ENCODE measurements around the gene FOXE1. TPM values are rescaled to one million over a fixed set of nuclear protein-coding genes. Genes with fewer than 3 reads are reported as not detected.

The FOXE1 gene
- total RNA-seq, 4 donors from 2014 or later: 405 to 748 (median 454) TPM

- no peaks in the 10 kb centered on the region for H3K9me3 ChIP-seq
- no peak for DNase-seq
- H3K4me3 ChIP-seq (replicated peaks in 1 of 3): no peak overlapping the region
- no peaks in the 10 kb centered on the region for H3K36me3 ChIP-seq
- H3K4me1 ChIP-seq: peaks cover 5 to 9% of the 10 kb centered on the region in 2 donors
- H3K27me3 ChIP-seq: no peaks in the 10 kb centered on the region
- intact Hi-C loops (cut with DNase I): no loop called here
- TF ChIP-seq CTCF (IDR thresholded peaks at IDR 0.05): no peak
- H3K27ac ChIP-seq: no peak overlapping the region
These were observed 40.0 kb upstream of the FOXE1 start for GRCh38 chr9:97813072-97813471.

- no peaks in the 10 kb centered on the region for H3K27me3 ChIP-seq
- H3K27ac ChIP-seq: no peak overlapping the region
- no peak for TF ChIP-seq POLR2A (IDR thresholded peaks at IDR 0.05)
- TF ChIP-seq CTCF (IDR thresholded peaks at IDR 0.05): no peak
- WGBS, 2 donors: 76 to 87% methylated on average over 1 of the region's 1 CpG
- H3K9me3 ChIP-seq: no peaks in the 10 kb centered on the region
- DNase-seq: no peak
- H3K36me3 ChIP-seq: no peaks in the 10 kb centered on the region
- no peak overlapping the region for H3K4me3 ChIP-seq (replicated peaks in 1 of 3)
- intact Hi-C loops (cut with DNase I): no loop called here
- peaks cover 0 to 6% of the 10 kb centered on the region in 2 donors for H3K4me1 ChIP-seq
These were observed 33.3 kb upstream of the FOXE1 start for GRCh38 chr9:97819735-97820134.

GRCh38 chr9:97820373-97820772 lies 32.7 kb upstream of the FOXE1 start:
- H3K9me3 ChIP-seq: no peaks in the 10 kb centered on the region
- H3K27ac ChIP-seq: no peak overlapping the region
- no peaks in the 10 kb centered on the region for H3K36me3 ChIP-seq
- H3K27me3 ChIP-seq: no peaks in the 10 kb centered on the region
- no peak overlapping the region for H3K4me3 ChIP-seq (replicated peaks in 1 of 3)
- 72 to 80% methylated on average over 1 of the region's 1 CpG for WGBS, 2 donors
- H3K4me1 ChIP-seq: peaks cover 0 to 6% of the 10 kb centered on the region in 2 donors
- intact Hi-C loops (cut with DNase I): no loop called here
- no peak for DNase-seq
- TF ChIP-seq POLR2A (IDR thresholded peaks at IDR 0.05) (no peak), CTCF (IDR thresholded peaks at IDR 0.05) (no peak)

- intact Hi-C loops (cut with DNase I): no loop called here
These were observed 21.9 kb upstream of the FOXE1 start for GRCh38 chr9:97830884-97831829.

More at GRCh38 chr9:97830884-97831829, 21.9 kb upstream of the FOXE1 start:
- peaks cover 33 to 37% of the 10 kb centered on the region in 2 donors for H3K4me1 ChIP-seq
- peak overlapping the region; percentile 54 to 72 (median 66) for H3K27ac ChIP-seq
- TF ChIP-seq POLR2A (IDR thresholded peaks at IDR 0.05): peak in 1 of 2 donors; percentile 3
- TF ChIP-seq CTCF (IDR thresholded peaks at IDR 0.05): no peak
- peak overlapping the region in 1 of 3 donors; percentile 13 for H3K4me3 ChIP-seq (replicated peaks in 1 of 3)
- no peaks in the 10 kb centered on the region for H3K27me3 ChIP-seq
- H3K9me3 ChIP-seq: no peaks in the 10 kb centered on the region
- H3K36me3 ChIP-seq: no peaks in the 10 kb centered on the region
- peak; percentile 51 to 57 for DNase-seq
- 24 to 31% methylated on average over 10 to 15 of the region's 15 CpGs for WGBS, 2 donors
